ENCODE results near the gene IL1R2.
"Not testable (repeated sequence)": the region's sequence is repeated elsewhere in the genome, so short reads cannot be mapped to it uniquely, and the experiment has no call there.

IL1R2 gene

GRCh38 chr2:102000813-102001766 is 9.3 kb downstream of the IL1R2 start:
- no peak for DNase-seq

- no peak for DNase-seq
These were observed 10.0 kb downstream of the IL1R2 start for GRCh38 chr2:102001767-102002142.

GRCh38 chr2:102002228-102002627 is 10.5 kb downstream of the IL1R2 start:
- DNase-seq, result no peak

GRCh38 chr2:102002909-102003308 is 11.1 kb downstream of the IL1R2 start:
- DNase-seq, result not testable (repeated sequence)

GRCh38 chr2:102003696-102004095 is 11.9 kb downstream of the IL1R2 start:
- DNase-seq, result no peak

- no peak for DNase-seq
These were observed 12.8 kb downstream of the IL1R2 start for GRCh38 chr2:102004581-102004980.

- no peak for DNase-seq
These were observed 13.7 kb downstream of the IL1R2 start for GRCh38 chr2:102005449-102005848.

- peak; percentile 34 for DNase-seq
These were observed 14.5 kb downstream of the IL1R2 start for GRCh38 chr2:102005989-102006885.

GRCh38 chr2:102006886-102007278 is 15.1 kb downstream of the IL1R2 start:
- no peak for DNase-seq

GRCh38 chr2:102008490-102008889 is 16.7 kb downstream of the IL1R2 start:
- no peak for DNase-seq

GRCh38 chr2:102009557-102009956 is 17.8 kb downstream of the IL1R2 start:
- no peak for DNase-seq

- no peak for DNase-seq
These were observed 19.1 kb downstream of the IL1R2 start for GRCh38 chr2:102010902-102011301.

GRCh38 chr2:102012061-102012614 is 20.4 kb downstream of the IL1R2 start:
- no peak for DNase-seq

- no peak for DNase-seq
These were observed 21.7 kb downstream of the IL1R2 start for GRCh38 chr2:102013206-102014040.

- no peak for DNase-seq
These were observed 22.2 kb downstream of the IL1R2 start for GRCh38 chr2:102014041-102014345.

- DNase-seq, result no peak
These were observed 23.6 kb downstream of the IL1R2 start for GRCh38 chr2:102015399-102015798.

- no peak for DNase-seq
These were observed 24.7 kb downstream of the IL1R2 start for GRCh38 chr2:102016399-102016955.

- no peak for DNase-seq
These were observed 27.2 kb downstream of the IL1R2 start for GRCh38 chr2:102018823-102019445.

- peak; percentile 88 for DNase-seq
These were observed 28.9 kb downstream of the IL1R2 start for GRCh38 chr2:102020596-102021170.

GRCh38 chr2:102021779-102022178 is 30.0 kb downstream of the IL1R2 start:
- DNase-seq, result peak; percentile 67

GRCh38 chr2:102022884-102023539 is 31.3 kb downstream of the IL1R2 start:
- DNase-seq, result no peak
